NT2/D1 (cell line): ENCODE results near the gene SAFB.

Source experiments
- DNase-seq: peaks from one replicate; pipeline ENCODE4 v3.0.0-alpha.2; 2011; ENCODE audit warnings: low read depth, low spot score
- H3K27me3 ChIP-seq: 2 replicates; pipeline ENCODE4 v1.6.0; 2011; ENCODE audit warnings: mild to moderate bottlenecking; ENCODE audit not compliant: insufficient read length, insufficient read depth
- H3K36me3 ChIP-seq: 2 replicates; pipeline ENCODE4 v1.6.1; 2011; ENCODE audit warnings: mild to moderate bottlenecking, low read length, mixed read lengths; ENCODE audit not compliant: insufficient read depth, insufficient read length
- H3K4me1 ChIP-seq: 2 replicates; pipeline ENCODE4 v1.5.1; 2011; ENCODE audit not compliant: insufficient read depth, insufficient read length
- H3K4me3 ChIP-seq: 2 replicates; pipeline ENCODE4 v1.5.1; 2011; ENCODE audit warnings: low read depth; ENCODE audit not compliant: insufficient read length
- H3K9ac ChIP-seq: 2 replicates; pipeline ENCODE4 v1.6.0; 2011; ENCODE audit warnings: low read depth; ENCODE audit not compliant: insufficient read length
- H3K9me3 ChIP-seq: 2 replicates; pipeline ENCODE4 v1.5.1; 2011; ENCODE audit warnings: mild to moderate bottlenecking, low read length; ENCODE audit not compliant: insufficient read depth
- SUZ12 ChIP-seq: IDR thresholded peaks from 2 replicates; pipeline ENCODE4 v1.6.1; 2011; ENCODE audit not compliant: insufficient read length, insufficient read depth; ENCODE audit errors: extremely low read depth
- YY1 ChIP-seq: IDR thresholded peaks from 2 replicates; pipeline ENCODE4 v1.6.1; 2011; ENCODE audit not compliant: insufficient read length, insufficient read depth
- ZNF274 ChIP-seq: IDR thresholded peaks from 2 replicates; pipeline ENCODE4 v1.6.1; 2011; ENCODE audit warnings: mild to moderate bottlenecking, low read depth, low read length

Gene SAFB

GRCh38 chr19:5609881-5610448, 12.9 kb upstream of the SAFB start:
- H3K27me3 ChIP-seq, result no peaks in the 10 kb centered on the region
- no peak overlapping the region for H3K4me3 ChIP-seq
- H3K9me3 ChIP-seq, result no peaks in the 10 kb centered on the region
- no peak overlapping the region for H3K9ac ChIP-seq
- peaks cover 83% of the 10 kb centered on the region for H3K36me3 ChIP-seq
- H3K4me1 ChIP-seq, result no peaks in the 10 kb centered on the region
- no peak for DNase-seq
- no peak for TF ChIP-seq SUZ12
- TF ChIP-seq ZNF274, result no peak
- TF ChIP-seq YY1, result no peak

GRCh38 chr19:5612891-5613865, 9.7 kb upstream of the SAFB start:
- no peak for TF ChIP-seq SUZ12
- TF ChIP-seq YY1, result no peak
- no peak for TF ChIP-seq ZNF274
- Histone ChIP-seq H3K4me1 (no peaks in the 10 kb centered on the region), H3K9me3 (no peaks in the 10 kb centered on the region), H3K36me3 (peaks cover 89% of the 10 kb centered on the region), H3K27me3 (no peaks in the 10 kb centered on the region), H3K9ac (no peak overlapping the region), H3K4me3 (no peak overlapping the region)
- no peak for DNase-seq

- Histone ChIP-seq H3K4me1 (no peaks in the 10 kb centered on the region), H3K9ac (no peak overlapping the region), H3K9me3 (no peaks in the 10 kb centered on the region), H3K36me3 (peaks cover 88% of the 10 kb centered on the region), H3K4me3 (no peak overlapping the region), H3K27me3 (no peaks in the 10 kb centered on the region)
- DNase-seq, result no peak
- TF ChIP-seq ZNF274 (no peak), SUZ12 (no peak), YY1 (no peak)
These were observed 7.0 kb upstream of the SAFB start for GRCh38 chr19:5615756-5616327.

- Histone ChIP-seq H3K4me3 (no peak overlapping the region), H3K27me3 (no peaks in the 10 kb centered on the region), H3K9me3 (no peaks in the 10 kb centered on the region), H3K4me1 (no peaks in the 10 kb centered on the region), H3K9ac (no peak overlapping the region), H3K36me3 (peaks cover 92% of the 10 kb centered on the region)
- no peak for DNase-seq
- TF ChIP-seq ZNF274 (no peak), SUZ12 (no peak), YY1 (no peak)
These were observed 5.8 kb upstream of the SAFB start for GRCh38 chr19:5617080-5617479.

GRCh38 chr19:5618591-5618990, 4.3 kb upstream of the SAFB start:
- TF ChIP-seq SUZ12, result no peak
- TF ChIP-seq ZNF274, result no peak
- no peak for TF ChIP-seq YY1
- no peaks in the 10 kb centered on the region for H3K4me1 ChIP-seq
- no peak overlapping the region for H3K9ac ChIP-seq
- H3K4me3 ChIP-seq, result no peak overlapping the region
- no peaks in the 10 kb centered on the region for H3K27me3 ChIP-seq
- no peak for DNase-seq
- H3K36me3 ChIP-seq, result peaks cover 77% of the 10 kb centered on the region
- H3K9me3 ChIP-seq, result no peaks in the 10 kb centered on the region

GRCh38 chr19:5619946-5620345, 2.9 kb upstream of the SAFB start:
- no peaks in the 10 kb centered on the region for H3K4me1 ChIP-seq
- TF ChIP-seq SUZ12, result no peak
- TF ChIP-seq ZNF274, result no peak
- no peak for TF ChIP-seq YY1
- no peak overlapping the region for H3K9ac ChIP-seq
- no peak overlapping the region for H3K4me3 ChIP-seq
- no peaks in the 10 kb centered on the region for H3K27me3 ChIP-seq
- peaks cover 76% of the 10 kb centered on the region for H3K36me3 ChIP-seq
- no peaks in the 10 kb centered on the region for H3K9me3 ChIP-seq
- no peak for DNase-seq
